Activated naive CD8-positive, alpha-beta T cell (primary cell): ENCODE results near the gene MTFR1L.

Experiments
- H3K27ac Mint-ChIP-seq: one replicate; pipeline ENCODE4 v1.8.0; 2021; ENCODE audit warnings: mixed read lengths
- H3K27me3 Mint-ChIP-seq: one replicate; pipeline ENCODE4 v1.8.0; 2021; ENCODE audit warnings: mixed read lengths
- H3K36me3 Mint-ChIP-seq: one replicate; pipeline ENCODE4 v1.8.0; 2021; ENCODE audit warnings: mixed read lengths
- H3K4me1 Mint-ChIP-seq: one replicate; pipeline ENCODE4 v1.8.0; 2021; ENCODE audit warnings: low read depth, mixed read lengths
- H3K4me3 Mint-ChIP-seq: one replicate; pipeline ENCODE4 v1.8.0; 2021; ENCODE audit warnings: mild to moderate bottlenecking, mixed read lengths
- H3K9me3 Mint-ChIP-seq: one replicate; pipeline ENCODE4 v1.8.0; 2021; ENCODE audit warnings: low read depth, mixed read lengths

The MTFR1L gene

GRCh38 chr1:25819491-25820246, at the start of gene MTFR1L:
TSS of gene MTFR1L (plus strand) at chr1:25819954. CDS start at chr1:25823105, 3,151 bp downstream.
- H3K27ac Mint-ChIP-seq, result peak within 1 kb of the TSS; percentile 98
- no peaks in the 10 kb centered on the region for H3K9me3 Mint-ChIP-seq
- peaks cover 30% of the 10 kb centered on the region for H3K4me1 Mint-ChIP-seq
- H3K27me3 Mint-ChIP-seq, result no peaks in the 10 kb centered on the region
- peak within 1 kb of the TSS; percentile 99 for H3K4me3 Mint-ChIP-seq
- H3K36me3 Mint-ChIP-seq, result no peaks in the 10 kb centered on the region

DNA sequence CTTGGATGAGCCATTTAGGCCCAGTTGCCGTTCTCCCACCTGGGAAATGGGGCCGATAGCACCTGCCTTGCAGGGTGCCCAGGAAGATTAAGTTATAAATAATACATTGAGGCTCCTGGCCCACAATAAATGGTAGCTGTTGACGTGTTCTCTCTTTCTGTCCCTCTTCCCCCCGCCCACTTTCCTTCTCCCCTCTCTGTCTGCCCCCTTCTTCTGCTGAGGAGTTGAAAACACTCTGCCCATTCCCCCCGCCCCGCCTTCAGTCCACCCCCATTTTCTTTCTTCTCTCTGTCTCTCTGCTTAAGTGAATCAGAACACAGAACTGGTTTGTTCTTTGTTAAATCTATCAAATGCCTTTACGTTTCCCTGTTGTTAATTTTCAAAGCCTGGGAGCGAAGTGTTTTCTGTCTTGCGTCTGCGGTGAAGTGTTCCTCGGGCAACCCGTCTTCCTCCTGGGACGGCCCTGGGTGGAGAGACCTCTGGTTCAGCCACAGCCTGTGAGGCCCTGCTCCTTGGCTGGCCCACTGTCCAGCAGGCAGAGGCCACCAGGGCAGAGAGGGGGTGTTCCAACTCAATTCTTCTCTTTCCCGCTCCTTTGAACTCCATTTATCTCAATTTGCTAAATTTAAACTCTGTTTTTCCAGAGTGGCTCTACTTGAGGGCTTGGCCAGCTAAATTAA, 49.1 kb upstream of the MTFR1L start:
- H3K4me1 Mint-ChIP-seq, result peaks cover 86% of the 10 kb centered on the region
- H3K4me3 Mint-ChIP-seq, result peak overlapping the region; percentile 60
- H3K36me3 Mint-ChIP-seq, result peaks cover 8% of the 10 kb centered on the region
- H3K27ac Mint-ChIP-seq, result peak overlapping the region; percentile 88
- H3K27me3 Mint-ChIP-seq, result no peaks in the 10 kb centered on the region
- H3K9me3 Mint-ChIP-seq, result no peaks in the 10 kb centered on the region

GRCh38 chr1:25771221-25772114, 48.3 kb upstream of the MTFR1L start:
- peaks cover 8% of the 10 kb centered on the region for H3K36me3 Mint-ChIP-seq
- H3K4me3 Mint-ChIP-seq, result peak overlapping the region; percentile 60
- peaks cover 83% of the 10 kb centered on the region for H3K4me1 Mint-ChIP-seq
- H3K27me3 Mint-ChIP-seq, result no peaks in the 10 kb centered on the region
- H3K27ac Mint-ChIP-seq, result peak overlapping the region; percentile 88
- H3K9me3 Mint-ChIP-seq, result no peaks in the 10 kb centered on the region

DNA sequence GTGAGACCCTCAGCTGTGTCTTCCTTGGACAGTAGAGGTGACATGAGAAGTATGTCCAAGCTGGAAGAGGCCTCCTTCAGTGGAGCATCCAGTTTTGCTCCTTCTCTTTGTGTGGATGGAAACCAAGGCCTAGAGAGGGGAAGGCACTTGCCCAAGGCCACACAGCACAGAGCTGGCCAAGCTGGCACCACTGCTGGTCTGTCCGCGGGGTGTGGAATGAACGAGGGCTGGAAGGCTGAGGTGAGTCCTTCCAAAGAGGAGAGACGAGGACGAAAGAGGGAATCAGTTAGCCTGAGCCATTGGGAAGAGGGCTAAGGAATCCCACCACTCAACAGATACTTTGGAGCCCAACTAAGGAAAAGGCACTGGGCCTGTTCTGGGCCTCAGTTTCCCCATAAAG, 47.6 kb upstream of the MTFR1L start:
- H3K4me3 Mint-ChIP-seq, result peak overlapping the region; percentile 60
- H3K27ac Mint-ChIP-seq, result peak overlapping the region; percentile 88
- H3K36me3 Mint-ChIP-seq, result peaks cover 8% of the 10 kb centered on the region
- no peaks in the 10 kb centered on the region for H3K9me3 Mint-ChIP-seq
- H3K27me3 Mint-ChIP-seq, result no peaks in the 10 kb centered on the region
- H3K4me1 Mint-ChIP-seq, result peaks cover 80% of the 10 kb centered on the region

DNA sequence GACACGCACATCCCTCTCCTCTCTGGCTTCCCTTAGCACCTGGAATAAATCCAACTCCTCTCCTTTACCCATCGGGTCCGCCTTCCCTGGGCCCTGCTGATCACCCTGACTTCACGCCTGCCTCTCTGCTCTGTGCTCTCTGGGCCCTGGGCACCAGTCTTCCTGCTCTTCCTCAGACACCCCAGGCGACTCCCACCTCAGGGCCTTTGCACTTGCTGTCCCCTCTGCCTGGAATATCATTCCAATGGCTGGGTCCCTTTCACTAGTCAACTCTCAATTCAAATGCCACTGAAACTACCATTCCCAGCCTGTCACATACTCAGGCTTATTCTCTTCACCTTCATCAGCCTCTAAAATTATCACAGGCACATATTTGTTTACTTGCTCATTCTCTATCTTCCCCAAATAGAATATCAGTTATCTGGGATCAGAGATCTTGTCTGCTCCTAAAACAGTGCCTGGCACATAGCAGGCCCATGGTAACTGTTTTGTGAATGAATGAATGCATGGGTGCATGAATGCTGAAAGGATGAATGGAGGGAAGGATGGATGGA, 47.0 kb upstream of the MTFR1L start:
- Mint-ChIP-seq H3K4me1 (peaks cover 78% of the 10 kb centered on the region), H3K36me3 (peaks cover 8% of the 10 kb centered on the region), H3K4me3 (peak overlapping the region; percentile 66), H3K27ac (peak overlapping the region; percentile 76), H3K9me3 (no peaks in the 10 kb centered on the region), H3K27me3 (no peaks in the 10 kb centered on the region)

DNA sequence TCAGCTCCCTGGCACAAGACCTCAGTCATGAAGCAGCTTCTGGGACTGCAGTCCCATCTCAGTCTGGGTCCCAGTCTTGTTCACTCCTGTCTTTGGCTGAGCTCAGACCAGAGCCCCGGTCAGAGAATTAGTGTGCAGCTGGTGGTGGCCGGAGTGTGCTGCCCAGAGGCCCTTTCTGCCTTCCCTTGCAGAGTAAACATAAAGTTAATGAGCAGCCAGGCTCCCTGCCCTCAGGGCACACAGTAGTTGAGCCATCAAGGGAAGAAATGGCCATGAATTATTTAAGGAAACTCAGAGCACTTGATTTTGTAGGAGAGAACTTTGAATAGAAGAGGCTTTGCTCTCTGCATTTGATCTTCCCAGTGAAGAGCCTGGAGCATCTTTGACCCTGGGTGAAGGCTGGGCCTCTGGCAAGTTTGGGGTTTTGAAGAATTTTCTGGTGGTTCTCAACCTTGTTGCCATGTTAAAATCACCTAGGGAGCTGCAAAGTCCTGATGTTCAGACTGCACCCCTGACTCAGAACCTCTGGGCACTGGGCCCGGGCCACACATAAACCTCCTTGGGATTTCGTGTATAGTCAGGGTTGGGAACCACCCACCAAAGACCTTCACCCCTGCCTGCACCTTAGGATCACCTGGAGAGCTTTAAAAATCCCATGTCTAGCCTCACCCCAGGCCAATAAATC, 46.2 kb upstream of the MTFR1L start:
- Mint-ChIP-seq H3K36me3 (peaks cover 8% of the 10 kb centered on the region), H3K27ac (peak overlapping the region; percentile 92), H3K4me1 (peaks cover 81% of the 10 kb centered on the region), H3K27me3 (no peaks in the 10 kb centered on the region), H3K4me3 (peak overlapping the region; percentile 71), H3K9me3 (no peaks in the 10 kb centered on the region)

GRCh38 chr1:25774206-25774803, 45.4 kb upstream of the MTFR1L start:
- Mint-ChIP-seq H3K27me3 (no peaks in the 10 kb centered on the region), H3K36me3 (peaks cover 8% of the 10 kb centered on the region), H3K27ac (peak overlapping the region; percentile 92), H3K9me3 (no peaks in the 10 kb centered on the region), H3K4me1 (peaks cover 75% of the 10 kb centered on the region), H3K4me3 (peak overlapping the region; percentile 71)

GRCh38 chr1:25774921-25775771, 44.6 kb upstream of the MTFR1L start:
- H3K9me3 Mint-ChIP-seq, result no peaks in the 10 kb centered on the region
- H3K27ac Mint-ChIP-seq, result peak overlapping the region; percentile 92
- H3K27me3 Mint-ChIP-seq, result no peaks in the 10 kb centered on the region
- H3K4me1 Mint-ChIP-seq, result peaks cover 69% of the 10 kb centered on the region
- peaks cover 8% of the 10 kb centered on the region for H3K36me3 Mint-ChIP-seq
- H3K4me3 Mint-ChIP-seq, result peak overlapping the region; percentile 71

GRCh38 chr1:25779388-25779787, 40.4 kb upstream of the MTFR1L start:
- Mint-ChIP-seq H3K27me3 (no peaks in the 10 kb centered on the region), H3K27ac (no peak overlapping the region), H3K4me1 (peaks cover 27% of the 10 kb centered on the region), H3K4me3 (no peak overlapping the region), H3K36me3 (no peaks in the 10 kb centered on the region), H3K9me3 (no peaks in the 10 kb centered on the region)

DNA sequence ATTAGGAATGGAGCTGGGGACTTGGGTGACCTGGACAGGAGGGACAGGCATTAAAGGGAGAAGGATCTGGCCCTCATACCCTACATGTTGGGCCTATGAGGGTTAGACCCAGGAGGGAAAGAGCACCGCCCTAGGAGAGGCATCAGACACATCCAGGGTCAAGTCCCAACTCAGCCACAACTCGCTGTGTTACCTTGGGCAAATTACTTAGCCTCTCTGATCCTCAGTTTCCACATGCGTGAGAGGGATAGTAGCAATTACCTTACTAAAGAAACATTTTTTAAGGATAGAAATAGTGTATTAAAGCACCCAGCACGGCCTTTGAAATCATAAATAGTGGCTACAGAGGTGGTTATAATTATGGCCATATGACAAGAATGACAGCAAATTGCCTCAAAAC, 39.9 kb upstream of the MTFR1L start:
- Mint-ChIP-seq H3K9me3 (no peaks in the 10 kb centered on the region), H3K27ac (no peak overlapping the region), H3K4me1 (peaks cover 22% of the 10 kb centered on the region), H3K4me3 (no peak overlapping the region), H3K36me3 (no peaks in the 10 kb centered on the region), H3K27me3 (no peaks in the 10 kb centered on the region)

GRCh38 chr1:25780318-25781129, 39.2 kb upstream of the MTFR1L start:
- no peak overlapping the region for H3K27ac Mint-ChIP-seq
- peaks cover 15% of the 10 kb centered on the region for H3K4me1 Mint-ChIP-seq
- no peaks in the 10 kb centered on the region for H3K9me3 Mint-ChIP-seq
- no peaks in the 10 kb centered on the region for H3K27me3 Mint-ChIP-seq
- H3K36me3 Mint-ChIP-seq, result no peaks in the 10 kb centered on the region
- H3K4me3 Mint-ChIP-seq, result no peak overlapping the region

DNA sequence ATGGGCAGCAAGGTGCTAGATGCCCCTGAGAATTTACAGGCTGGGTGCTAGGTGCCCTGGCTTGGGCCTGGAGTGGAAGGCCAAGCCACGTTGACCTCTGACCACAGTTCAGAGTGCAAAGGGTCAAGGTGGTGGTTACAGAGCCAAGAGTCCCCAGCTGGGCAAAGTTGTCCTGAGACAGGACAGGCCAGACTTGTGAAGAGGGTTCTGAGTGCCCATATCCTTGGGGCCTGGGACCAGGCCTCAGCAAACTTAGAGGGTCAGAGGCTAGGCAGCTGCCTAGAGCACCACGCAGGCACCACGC, 38.7 kb upstream of the MTFR1L start:
- Mint-ChIP-seq H3K27ac (no peak overlapping the region), H3K9me3 (no peaks in the 10 kb centered on the region), H3K4me3 (no peak overlapping the region), H3K27me3 (no peaks in the 10 kb centered on the region), H3K4me1 (peaks cover 11% of the 10 kb centered on the region), H3K36me3 (no peaks in the 10 kb centered on the region)
